Gastroesophageal sphincter (tissue), 3 donors: ENCODE results near the gene RPL28.

Experiments
- CTCF ChIP-seq, 4 experiments: fragments of 200-600 bp in 2 of 4; fragments of 450-650 bp in 2 of 4; sonication (generic) in 1 of 4; IDR thresholded peaks; one replicate each; pipeline ENCODE4 v1.5.1; 2017 to 2019; ENCODE audit warnings: antibody characterized with exemption in 4 of 4, mild to moderate bottlenecking in 2 of 4, moderate library complexity in 2 of 4
- POLR2A ChIP-seq, 2 donors: fragments of 450-650 bp; IDR thresholded peaks; one replicate each; pipeline ENCODE4 v1.6.1; 2017; ENCODE audit warnings: antibody characterized with exemption in 2 of 2, mild to moderate bottlenecking in 2 of 2, moderate library complexity in 1 of 2

- TF ChIP-seq POLR2A (IDR thresholded peaks at IDR 0.05) (no peak), CTCF (IDR thresholded peaks at IDR 0.05) (no peak)
Observed at GRCh38 chr19:55346725-55347441, 38.8 kb upstream of the RPL28 start.
